Left ventricle myocardium inferior (tissue), 1 donor: Measurements from ENCODE around the gene TTC31. TPM values are rescaled to one million over a fixed set of nuclear protein-coding genes. Genes with fewer than 3 reads are reported as not detected.

Source experiments
- DNase-seq: peaks from one replicate; pipeline ENCODE4 v3.0.0-alpha.2; 2020
- H3K27ac ChIP-seq: fragments of 200-600 bp; replicated peaks from 2 replicates; pipeline ENCODE4 v1.8.0; 2021
- H3K27me3 ChIP-seq: fragments of 200-600 bp; 2 replicates; pipeline ENCODE4 v1.8.0; 2021; ENCODE audit warnings: low read depth
- H3K36me3 ChIP-seq: fragments of 200-600 bp; 2 replicates; pipeline ENCODE4 v1.8.0; 2021
- H3K4me1 ChIP-seq: fragments of 200-600 bp; 2 replicates; pipeline ENCODE4 v1.8.0; 2021
- H3K4me3 ChIP-seq: fragments of 200-600 bp; 2 replicates; pipeline ENCODE4 v1.8.0; 2021; ENCODE audit warnings: mild to moderate bottlenecking, moderate library complexity
- H3K9me3 ChIP-seq: fragments of 200-600 bp; replicated peaks from 2 replicates; pipeline ENCODE4 v1.8.0; 2021
- intact Hi-C: fragments of 100-400 bp; cut with micrococcal nuclease; formaldehyde crosslinking; loops from one replicate; pipeline ENCODE4 v1.11.0; 2022
- total RNA-seq: library from RNA; stranded (reverse); fragmentation: NEBNext Ultra II Directional; extraction: Animal tissue kit (Norgen Biotek cat#: 25700); gene quantifications from one replicate; pipeline ENCODE4 v1.2.1, GENCODE V29; 2021
- TF ChIP-seq, protein P1 (sequence below): fragments of 200-600 bp; IDR thresholded peaks from 2 replicates; pipeline ENCODE4 v1.8.0; 2021; ENCODE audit warnings: antibody characterized with exemption, mild to moderate bottlenecking, borderline replicate concordance
- donor health status: DM: no; HTN: yes; CAD: no; lungs with severe emphysema.

TTC31 gene
- total RNA-seq, 1 donor from 2014 or later = 9.5 TPM

DNA sequence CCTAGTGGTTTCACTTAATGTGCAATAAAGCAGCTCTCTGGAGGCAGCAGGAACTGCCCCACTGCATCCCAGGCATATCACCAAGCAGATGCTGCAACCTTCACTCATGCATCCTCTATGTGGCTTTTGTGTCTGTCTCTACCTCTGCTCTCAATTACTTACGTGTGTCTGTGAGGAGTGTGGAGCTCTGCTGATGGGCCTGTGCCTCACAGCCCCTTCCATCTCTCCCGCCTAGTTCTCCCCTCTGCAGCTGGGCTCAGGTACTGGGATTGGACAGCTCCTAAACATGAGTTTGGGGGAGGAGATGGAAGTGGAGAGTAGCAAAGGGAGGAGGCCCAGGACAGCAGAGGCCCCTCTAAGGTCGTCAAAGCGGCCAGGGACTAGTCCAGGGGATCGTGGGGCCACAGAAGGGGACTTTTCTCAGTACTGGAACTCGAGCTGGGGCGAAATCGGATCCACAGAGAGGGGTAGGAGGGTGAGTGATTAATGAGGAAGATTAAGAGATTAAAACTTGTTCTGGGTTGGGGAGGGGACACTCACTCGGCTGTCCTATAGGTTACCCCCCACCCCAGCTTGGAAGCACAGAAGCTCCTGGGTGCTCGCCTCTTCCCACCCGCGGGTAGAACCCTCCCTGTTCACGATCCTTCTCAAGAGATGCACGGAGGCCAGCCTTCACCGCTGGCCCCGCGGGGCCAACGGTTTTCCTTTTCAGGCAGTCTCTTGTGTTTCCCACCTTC is 18.6 kb downstream of the TTC31 start:
- Histone ChIP-seq H3K4me3 (peak overlapping the region; percentile 80), H3K4me1 (peaks cover 75% of the 10 kb centered on the region), H3K27ac (no peak overlapping the region), H3K9me3 (no peaks in the 10 kb centered on the region), H3K36me3 (peaks cover 21% of the 10 kb centered on the region), H3K27me3 (peaks cover 99% of the 10 kb centered on the region)
- TF ChIP-seq, protein P1, sequence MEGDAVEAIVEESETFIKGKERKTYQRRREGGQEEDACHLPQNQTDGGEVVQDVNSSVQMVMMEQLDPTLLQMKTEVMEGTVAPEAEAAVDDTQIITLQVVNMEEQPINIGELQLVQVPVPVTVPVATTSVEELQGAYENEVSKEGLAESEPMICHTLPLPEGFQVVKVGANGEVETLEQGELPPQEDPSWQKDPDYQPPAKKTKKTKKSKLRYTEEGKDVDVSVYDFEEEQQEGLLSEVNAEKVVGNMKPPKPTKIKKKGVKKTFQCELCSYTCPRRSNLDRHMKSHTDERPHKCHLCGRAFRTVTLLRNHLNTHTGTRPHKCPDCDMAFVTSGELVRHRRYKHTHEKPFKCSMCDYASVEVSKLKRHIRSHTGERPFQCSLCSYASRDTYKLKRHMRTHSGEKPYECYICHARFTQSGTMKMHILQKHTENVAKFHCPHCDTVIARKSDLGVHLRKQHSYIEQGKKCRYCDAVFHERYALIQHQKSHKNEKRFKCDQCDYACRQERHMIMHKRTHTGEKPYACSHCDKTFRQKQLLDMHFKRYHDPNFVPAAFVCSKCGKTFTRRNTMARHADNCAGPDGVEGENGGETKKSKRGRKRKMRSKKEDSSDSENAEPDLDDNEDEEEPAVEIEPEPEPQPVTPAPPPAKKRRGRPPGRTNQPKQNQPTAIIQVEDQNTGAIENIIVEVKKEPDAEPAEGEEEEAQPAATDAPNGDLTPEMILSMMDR = no peak
- no peak for DNase-seq
- intact Hi-C loops = no loop called here

DNA sequence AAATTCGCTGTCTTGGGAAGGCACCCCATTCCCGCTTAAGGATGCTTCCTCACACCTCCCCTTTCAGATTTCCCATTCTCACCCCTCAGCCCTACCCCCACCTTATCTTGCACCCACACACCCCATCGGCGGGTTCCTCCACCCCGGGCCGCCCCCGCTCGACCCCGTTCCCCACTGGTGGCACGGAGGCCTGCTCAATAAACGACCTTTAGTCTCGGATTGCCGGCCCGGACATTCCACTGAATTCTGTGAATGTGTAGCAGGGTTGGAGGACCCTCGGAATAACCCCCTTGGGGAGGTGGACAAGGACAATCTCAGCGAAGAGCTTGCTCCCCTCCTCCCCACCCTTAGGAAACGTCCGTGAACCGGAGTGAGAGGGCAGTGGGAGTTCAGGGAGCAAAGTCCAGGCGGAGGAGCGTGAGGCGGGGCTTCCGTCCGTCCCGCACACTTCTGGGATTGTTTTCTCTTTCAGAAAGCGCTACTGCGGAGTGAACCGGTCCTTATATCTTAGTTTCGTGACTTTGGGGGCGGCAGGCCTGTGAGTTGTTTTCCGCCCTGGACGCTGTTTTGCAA is 19.4 kb downstream of the TTC31 start:
- H3K4me3 ChIP-seq = peak overlapping the region; percentile 80
- H3K4me1 ChIP-seq = peaks cover 82% of the 10 kb centered on the region
- peaks cover 21% of the 10 kb centered on the region for H3K36me3 ChIP-seq
- no peaks in the 10 kb centered on the region for H3K9me3 ChIP-seq
- H3K27ac ChIP-seq = peak overlapping the region; percentile 93
- TF ChIP-seq, protein P1 = no peak
- no peak for DNase-seq
- peaks cover 94% of the 10 kb centered on the region for H3K27me3 ChIP-seq
- intact Hi-C loops = no loop called here

GRCh38 chr2:74502720-74503505 is 20.0 kb downstream of the TTC31 start:
- DNase-seq = peak; percentile 87
- Histone ChIP-seq H3K36me3 (peaks cover 21% of the 10 kb centered on the region), H3K4me3 (peak overlapping the region; percentile 80), H3K27ac (peak overlapping the region; percentile 93), H3K9me3 (no peaks in the 10 kb centered on the region), H3K4me1 (peaks cover 81% of the 10 kb centered on the region), H3K27me3 (peaks cover 87% of the 10 kb centered on the region)
- intact Hi-C loops = no loop called here
- TF ChIP-seq, protein P1 = peak; percentile 35

DNA sequence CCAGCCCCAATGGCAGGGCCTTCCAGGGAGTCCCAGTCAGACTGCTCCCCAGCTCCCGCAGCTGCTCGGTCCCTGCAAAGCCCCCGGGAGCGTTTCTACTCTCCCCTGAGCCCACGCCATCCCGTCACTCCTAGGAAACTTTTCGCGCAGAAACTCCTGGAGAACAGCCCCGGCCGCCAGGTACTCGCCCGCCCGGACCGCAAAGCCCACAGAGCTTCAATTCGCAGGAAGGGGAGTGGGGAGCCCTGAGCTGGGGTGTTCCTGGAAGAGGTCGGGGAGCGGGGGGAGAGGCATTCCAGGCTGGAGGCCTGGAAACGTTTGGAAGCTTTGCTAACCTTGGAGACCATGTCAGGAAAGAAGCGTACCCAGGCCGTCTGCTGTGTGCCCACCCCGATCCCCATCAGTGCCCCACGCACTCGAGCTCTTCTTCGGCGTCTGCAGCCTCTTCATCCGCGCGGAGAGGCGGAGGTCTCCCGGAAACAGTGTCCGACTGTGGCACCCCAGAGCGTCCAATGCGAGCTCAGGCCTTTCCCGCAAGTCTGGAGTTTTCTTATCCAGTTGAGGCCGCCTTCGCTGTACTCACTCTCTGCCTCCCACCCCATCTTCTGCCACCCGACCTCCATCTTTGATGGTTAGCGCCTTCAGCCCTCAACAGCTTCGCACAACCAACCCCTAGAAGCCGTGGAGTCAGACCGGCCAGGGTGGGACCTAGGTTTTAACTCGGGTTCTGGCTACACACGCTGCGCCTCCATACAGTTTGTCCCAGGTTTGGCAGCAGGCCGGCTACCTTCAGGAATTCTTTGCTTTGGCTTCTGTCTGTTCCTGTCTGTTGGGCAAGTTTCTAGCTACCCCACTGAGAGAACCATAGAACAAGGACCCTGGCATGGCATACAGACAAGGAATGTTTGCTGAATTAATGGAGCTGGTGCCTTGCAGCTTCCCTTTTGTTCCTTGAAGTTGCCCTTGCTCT is 20.9 kb downstream of the TTC31 start:
- Histone ChIP-seq H3K27ac (peak overlapping the region; percentile 93), H3K9me3 (no peaks in the 10 kb centered on the region), H3K27me3 (peaks cover 83% of the 10 kb centered on the region), H3K36me3 (peaks cover 21% of the 10 kb centered on the region), H3K4me1 (peaks cover 78% of the 10 kb centered on the region), H3K4me3 (peak overlapping the region; percentile 80)
- no peak for DNase-seq
- TF ChIP-seq, protein P1 = no peak
- intact Hi-C loops = no loop called here

DNA sequence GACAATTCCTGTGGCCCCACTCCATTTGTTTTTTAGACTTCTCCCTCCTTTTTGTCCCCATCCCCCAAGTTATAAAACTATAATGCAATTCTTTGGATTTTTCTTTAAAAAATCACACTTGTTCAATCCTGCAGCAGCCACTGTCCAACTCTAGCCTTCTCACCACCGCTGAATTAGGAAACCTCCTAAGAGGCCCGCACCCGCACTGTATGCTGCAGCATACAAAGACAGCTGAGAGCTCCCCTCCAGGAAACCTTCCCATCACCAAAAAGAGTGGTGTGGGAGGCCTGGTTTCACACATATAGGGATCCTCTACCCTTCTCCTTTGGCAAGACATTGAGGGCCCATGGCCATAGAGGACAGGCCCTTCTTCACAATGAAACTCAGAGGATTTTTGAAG is 21.7 kb downstream of the TTC31 start:
- H3K4me3 ChIP-seq = peak overlapping the region; percentile 80
- DNase-seq = no peak
- H3K27me3 ChIP-seq = peaks cover 83% of the 10 kb centered on the region
- peaks cover 21% of the 10 kb centered on the region for H3K36me3 ChIP-seq
- H3K9me3 ChIP-seq = no peaks in the 10 kb centered on the region
- intact Hi-C loops = no loop called here
- TF ChIP-seq, protein P1 = no peak
- peak overlapping the region; percentile 93 for H3K27ac ChIP-seq
- H3K4me1 ChIP-seq = peaks cover 70% of the 10 kb centered on the region
